Activated CD4-positive, alpha-beta T cell treated with anti-CD3 and anti-CD28 coated beads, Interleukin-2, amount 50 U/mL, for 16 hours (primary cell): ENCODE data around the gene CTTNBP2NL.

Experiments used
- DNase-seq: peaks from one replicate; pipeline ENCODE4 v3.0.0-alpha.2; 2020

The CTTNBP2NL gene, protein sequence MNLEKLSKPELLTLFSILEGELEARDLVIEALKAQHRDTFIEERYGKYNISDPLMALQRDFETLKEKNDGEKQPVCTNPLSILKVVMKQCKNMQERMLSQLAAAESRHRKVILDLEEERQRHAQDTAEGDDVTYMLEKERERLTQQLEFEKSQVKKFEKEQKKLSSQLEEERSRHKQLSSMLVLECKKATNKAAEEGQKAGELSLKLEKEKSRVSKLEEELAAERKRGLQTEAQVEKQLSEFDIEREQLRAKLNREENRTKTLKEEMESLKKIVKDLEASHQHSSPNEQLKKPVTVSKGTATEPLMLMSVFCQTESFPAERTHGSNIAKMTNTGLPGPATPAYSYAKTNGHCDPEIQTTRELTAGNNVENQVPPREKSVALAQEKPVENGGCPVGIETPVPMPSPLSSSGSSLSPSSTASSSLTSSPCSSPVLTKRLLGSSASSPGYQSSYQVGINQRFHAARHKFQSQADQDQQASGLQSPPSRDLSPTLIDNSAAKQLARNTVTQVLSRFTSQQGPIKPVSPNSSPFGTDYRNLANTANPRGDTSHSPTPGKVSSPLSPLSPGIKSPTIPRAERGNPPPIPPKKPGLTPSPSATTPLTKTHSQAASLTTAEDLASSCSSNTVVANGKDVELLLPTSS

DNA sequence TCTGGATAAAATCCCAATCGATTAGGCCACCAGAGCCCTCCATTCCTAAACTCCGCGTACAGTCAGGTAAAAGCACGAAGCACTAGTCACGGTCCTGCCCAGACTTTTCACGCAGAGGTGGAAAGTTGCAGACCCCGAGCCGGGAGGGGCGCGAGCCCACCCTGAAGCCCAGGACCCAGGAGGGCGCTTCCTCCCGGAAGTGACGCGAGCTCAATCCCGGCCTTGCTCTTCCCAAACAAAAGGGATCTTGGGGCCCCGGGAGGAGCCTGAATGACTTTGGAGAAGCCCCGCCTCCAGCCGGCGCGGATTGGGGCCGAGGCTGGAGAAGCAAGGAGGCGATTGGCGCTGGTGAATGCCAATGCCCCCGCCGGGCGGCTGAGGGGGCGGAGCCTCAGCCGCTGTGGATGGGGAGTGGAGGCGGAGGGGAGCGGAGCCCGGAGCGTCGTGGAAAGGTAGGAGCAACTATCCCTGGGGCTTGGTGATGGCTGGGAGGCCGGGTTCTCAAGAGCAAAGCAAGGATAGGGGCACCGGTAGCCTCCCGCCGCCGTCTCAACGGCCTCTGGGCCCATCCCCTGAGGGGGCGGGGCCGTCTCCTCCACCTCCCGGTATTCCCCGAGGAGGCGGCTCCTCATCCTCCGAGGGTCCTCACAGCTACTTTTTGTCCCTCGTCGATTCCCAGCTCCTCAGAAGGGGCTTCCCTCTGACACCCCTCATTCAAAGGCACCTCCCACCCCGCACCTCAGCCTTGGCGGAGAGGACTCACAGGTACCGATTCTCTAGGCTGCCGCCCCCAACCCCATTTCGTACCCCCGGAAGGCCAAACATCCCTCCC is at the start of gene CTTNBP2NL:
Gene CTTNBP2NL (plus strand): TSS at position 394 of the 832 bp plus-strand sequence. CDS start 19,952 bp downstream, outside the sequence.
- DNase-seq, result peak; percentile 86

GRCh38 chr1:112346801-112347350 is 49.1 kb upstream of the CTTNBP2NL start:
- DNase-seq, result no peak

- no peak for DNase-seq
Measured at GRCh38 chr1:112356765-112357164, 39.2 kb upstream of the CTTNBP2NL start.

DNA sequence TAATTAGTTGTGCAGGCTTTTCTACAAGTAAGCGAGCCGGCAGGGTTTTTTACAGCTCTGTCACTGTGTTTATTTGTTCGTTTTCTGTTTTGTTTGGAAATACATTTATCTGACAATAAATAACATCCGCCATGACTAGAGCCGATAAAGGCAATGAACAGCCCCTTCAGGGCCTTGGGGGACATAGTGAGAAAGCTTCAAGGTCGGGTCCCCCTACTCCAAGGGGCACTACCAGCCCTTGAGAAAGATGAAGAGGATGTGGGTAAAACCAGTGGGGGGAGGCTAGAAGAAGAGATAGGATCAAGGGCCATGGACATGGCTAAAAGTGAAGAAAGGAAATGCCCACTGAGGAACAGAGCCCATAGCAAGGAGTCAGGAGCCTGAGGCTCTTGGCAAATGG is 38.5 kb upstream of the CTTNBP2NL start:
- DNase-seq, result no peak

GRCh38 chr1:112358061-112358770 is 37.8 kb upstream of the CTTNBP2NL start:
- DNase-seq, result no peak

DNA sequence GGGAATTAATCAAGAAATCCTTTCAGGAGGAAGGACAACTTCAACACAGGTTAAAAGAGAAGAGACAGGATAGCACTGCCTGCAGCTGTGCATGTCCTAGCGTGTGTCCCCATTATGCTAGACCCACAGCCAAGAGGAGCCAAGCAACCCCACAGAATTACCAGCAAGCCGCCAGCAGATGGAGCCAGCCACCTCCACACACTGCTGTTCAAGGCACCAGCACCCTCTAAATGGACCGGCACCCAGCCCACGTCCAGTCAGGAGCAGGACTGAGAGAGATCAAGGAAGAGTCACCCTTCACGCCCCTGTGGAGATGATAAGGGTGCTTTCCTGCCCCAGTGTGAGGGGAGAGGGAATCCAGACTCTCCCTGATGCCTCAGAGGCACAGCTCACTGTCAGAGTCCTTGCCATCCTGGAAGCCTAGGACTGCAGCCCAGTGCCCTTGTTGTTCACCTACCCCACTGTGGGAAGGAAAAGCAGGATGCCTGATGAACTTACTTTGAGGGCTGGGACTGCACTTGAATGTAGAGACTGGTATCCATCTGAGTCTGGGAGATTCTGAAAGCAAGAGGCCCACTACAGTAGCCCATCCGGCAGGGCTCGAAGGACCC is 37.1 kb upstream of the CTTNBP2NL start:
- DNase-seq, result peak; percentile 46

GRCh38 chr1:112359961-112360767 is 35.9 kb upstream of the CTTNBP2NL start:
- no peak for DNase-seq

- DNase-seq, result no peak
Measured at GRCh38 chr1:112363636-112364035, 32.4 kb upstream of the CTTNBP2NL start.

DNA sequence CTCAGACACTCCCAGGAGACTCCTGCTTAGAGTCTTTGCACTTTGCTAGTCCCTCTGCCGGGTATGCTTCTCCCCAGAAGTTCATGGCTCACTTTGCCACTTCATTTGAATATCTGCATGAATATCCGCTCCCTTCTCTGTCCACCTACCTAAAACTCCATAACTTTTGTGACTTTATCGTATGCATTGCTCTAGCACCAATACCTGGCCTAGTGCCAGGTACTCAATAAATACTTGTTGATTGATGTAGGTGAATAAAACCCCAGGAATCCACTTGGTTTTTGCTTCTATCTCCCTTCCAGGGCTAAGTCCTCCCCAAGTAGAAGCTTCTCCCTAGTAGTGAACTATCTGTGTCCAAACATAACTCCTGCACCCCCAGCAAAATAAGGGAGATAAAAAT is 27.8 kb upstream of the CTTNBP2NL start:
- no peak for DNase-seq

- peak; percentile 83 for DNase-seq
Measured at GRCh38 chr1:112369392-112370285, 26.4 kb upstream of the CTTNBP2NL start.

DNA sequence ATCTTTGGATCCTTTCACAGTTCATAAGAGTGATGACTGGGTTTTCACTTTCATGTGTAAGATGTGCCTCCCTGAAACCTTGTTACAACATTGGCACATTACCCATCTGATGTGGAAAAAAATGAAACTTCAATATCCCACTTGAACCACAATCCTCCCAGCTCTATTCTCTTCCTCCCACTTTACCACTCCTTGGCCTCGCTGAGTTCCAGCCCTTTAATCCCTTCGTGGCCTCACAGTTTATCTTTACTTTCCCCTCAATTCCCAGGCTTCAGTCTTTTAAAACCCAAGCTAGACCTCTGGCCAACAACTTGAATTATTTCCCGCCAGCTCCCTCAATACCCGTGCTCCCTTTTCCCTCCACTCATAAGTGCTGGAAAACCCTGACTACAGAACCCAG is 25.0 kb upstream of the CTTNBP2NL start:
- no peak for DNase-seq

DNA sequence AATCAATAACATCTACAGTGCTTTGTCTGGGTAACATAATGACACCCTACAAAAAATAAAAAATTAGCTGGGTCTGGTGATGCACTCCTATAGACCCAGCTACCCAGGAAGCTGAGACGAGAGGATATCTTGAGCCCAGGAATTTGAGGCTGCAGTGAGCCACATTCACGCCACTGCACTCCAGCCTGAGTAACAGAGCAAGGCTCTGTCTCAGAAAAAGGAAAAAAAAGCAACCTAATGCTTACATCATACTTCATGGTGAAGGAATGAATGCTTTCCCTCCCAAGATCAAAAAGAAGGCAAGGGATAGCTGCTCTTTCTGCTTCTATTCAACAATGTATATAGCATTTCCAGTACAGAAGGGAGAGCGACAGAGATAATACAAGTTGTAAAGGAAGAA is 24.2 kb upstream of the CTTNBP2NL start:
- no peak for DNase-seq

DNA sequence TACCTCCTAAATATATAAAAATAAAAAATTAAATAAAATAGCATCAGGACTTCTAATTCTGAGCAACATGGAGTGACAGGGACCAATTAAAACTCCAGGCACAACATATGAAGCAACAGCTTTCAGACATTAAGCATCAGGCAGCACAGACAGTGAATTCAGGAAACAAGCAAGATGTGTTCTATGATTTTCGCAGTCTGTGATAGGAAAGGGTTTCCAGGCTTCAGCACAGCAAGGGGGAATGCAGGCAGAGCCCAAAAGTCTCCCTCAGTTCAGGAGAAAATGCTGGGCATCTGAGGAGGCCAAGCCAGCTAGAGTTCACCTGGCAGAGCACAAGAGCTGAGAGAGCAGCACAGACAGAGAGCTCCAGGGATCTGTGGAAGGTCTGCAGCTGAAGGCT is 22.2 kb upstream of the CTTNBP2NL start:
- no peak for DNase-seq

DNA sequence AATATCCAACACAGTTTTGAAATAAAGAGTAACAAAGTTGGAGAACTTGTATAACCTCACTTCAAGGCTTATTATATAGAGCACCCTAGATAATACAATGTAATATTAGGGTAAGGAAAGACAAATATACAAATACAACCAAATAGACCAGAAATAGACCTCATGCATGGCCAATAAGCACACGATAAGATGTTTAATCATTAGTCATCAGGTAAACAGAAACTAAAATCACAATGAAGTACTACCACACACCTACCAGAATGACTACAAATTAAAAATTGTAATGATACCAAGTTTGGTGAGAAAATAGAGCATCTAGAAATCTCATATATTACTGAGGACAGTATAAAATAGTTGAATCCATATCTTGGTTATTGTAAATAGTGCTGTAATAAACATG is 20.3 kb upstream of the CTTNBP2NL start:
- no peak for DNase-seq

GRCh38 chr1:112380356-112380755 is 15.7 kb upstream of the CTTNBP2NL start:
- no peak for DNase-seq

GRCh38 chr1:112381324-112382076 is 14.5 kb upstream of the CTTNBP2NL start:
- no peak for DNase-seq

DNA sequence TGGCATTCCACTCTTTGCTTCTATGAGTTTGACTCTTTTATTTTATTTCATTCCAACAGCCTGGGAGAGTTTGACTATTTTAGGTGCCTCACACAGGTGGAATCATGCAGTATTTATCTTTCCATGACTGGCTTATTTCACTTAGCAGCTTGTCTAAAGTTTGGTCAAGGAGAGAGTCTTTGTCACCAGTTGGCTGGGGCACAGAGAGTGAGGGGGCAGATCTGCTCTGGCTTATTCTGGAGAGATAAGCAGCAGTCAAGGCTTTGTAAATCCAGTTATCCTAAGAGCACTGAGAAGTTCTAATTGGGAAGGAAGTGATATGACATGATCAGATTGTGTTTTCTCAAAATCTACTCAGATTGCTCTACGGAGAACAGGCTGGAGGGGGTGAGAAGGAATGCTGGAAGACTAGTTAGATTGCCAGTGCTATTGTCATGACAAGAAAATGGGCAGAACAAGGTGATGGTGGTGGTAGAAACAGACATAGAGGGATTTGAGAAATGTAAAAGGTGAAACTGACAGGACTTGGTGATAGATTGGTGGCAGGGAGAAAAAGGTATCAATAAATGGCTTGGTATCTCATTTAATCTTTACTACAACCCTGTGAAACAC is 12.1 kb upstream of the CTTNBP2NL start:
- no peak for DNase-seq

GRCh38 chr1:112386024-112386723 is 9.8 kb upstream of the CTTNBP2NL start:
- DNase-seq, result no peak
